Measurements from ENCODE around the gene HILPDA.

HILPDA gene

DNA sequence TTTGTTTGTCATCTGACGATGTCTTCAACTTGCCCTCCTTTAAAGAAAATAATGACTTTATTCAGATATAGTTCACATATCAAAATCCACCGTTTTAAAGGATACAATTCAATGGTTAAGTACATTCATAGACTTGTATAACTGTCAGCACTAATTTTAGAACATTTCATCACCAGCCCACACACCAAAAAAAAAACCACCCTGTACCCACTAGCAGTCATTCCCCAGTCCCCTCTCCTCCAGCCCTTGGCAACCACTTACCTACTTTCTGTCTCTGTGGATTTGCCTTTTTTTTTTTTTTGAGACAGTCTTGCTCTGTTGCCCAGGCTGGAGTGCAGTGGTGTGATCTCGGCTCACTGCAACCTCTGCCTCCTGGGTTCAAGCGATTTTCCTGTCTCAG, 5.3 kb upstream of the HILPDA start:
- TF ChIP-seq POLR2AphosphoS5 (IDR thresholded peaks at IDR 0.05; ENCODE audit: low read depth, low read length): no peak
- no peak for TF ChIP-seq REST (IDR thresholded peaks at IDR 0.05; ENCODE audit: insufficient read depth in 1 of 2, low read depth in 2 of 2, low read length in 2 of 2)
- TF ChIP-seq SIN3A (IDR thresholded peaks at IDR 0.05; ENCODE audit: borderline replicate concordance, insufficient read depth, low read length): no peak
- no peak for TF ChIP-seq FOXP2 (optimal IDR thresholded peaks at IDR 0.05; ENCODE audit: borderline replicate concordance, extremely low read depth, extremely low read length, insufficient read depth)

- TF ChIP-seq REST (IDR thresholded peaks at IDR 0.05; ENCODE audit: insufficient read depth in 1 of 2, low read depth in 2 of 2, low read length in 2 of 2) (no peak), POLR2AphosphoS5 (IDR thresholded peaks at IDR 0.05; ENCODE audit: low read depth, low read length) (no peak), FOXP2 (optimal IDR thresholded peaks at IDR 0.05; ENCODE audit: borderline replicate concordance, extremely low read depth, extremely low read length, insufficient read depth) (no peak), SIN3A (IDR thresholded peaks at IDR 0.05; ENCODE audit: borderline replicate concordance, insufficient read depth, low read length) (no peak), TAF1 (IDR thresholded peaks at IDR 0.05; ENCODE audit: borderline replicate concordance, insufficient read depth, low read length) (no peak)
Observed at GRCh38 chr7:128450913-128451312, 4.8 kb upstream of the HILPDA start.

GRCh38 chr7:128452552-128452951, 3.1 kb upstream of the HILPDA start:
- no peak for TF ChIP-seq POLR2AphosphoS5 (IDR thresholded peaks at IDR 0.05; ENCODE audit: low read depth, low read length)
- no peak for TF ChIP-seq SIN3A (IDR thresholded peaks at IDR 0.05; ENCODE audit: borderline replicate concordance, insufficient read depth, low read length)
- TF ChIP-seq TAF1 (IDR thresholded peaks at IDR 0.05; ENCODE audit: borderline replicate concordance, insufficient read depth, low read length): no peak
- no peak for TF ChIP-seq FOXP2 (optimal IDR thresholded peaks at IDR 0.05; ENCODE audit: borderline replicate concordance, extremely low read depth, extremely low read length, insufficient read depth)
- TF ChIP-seq REST (IDR thresholded peaks at IDR 0.05; ENCODE audit: insufficient read depth in 1 of 2, low read depth in 2 of 2, low read length in 2 of 2): no peak

DNA sequence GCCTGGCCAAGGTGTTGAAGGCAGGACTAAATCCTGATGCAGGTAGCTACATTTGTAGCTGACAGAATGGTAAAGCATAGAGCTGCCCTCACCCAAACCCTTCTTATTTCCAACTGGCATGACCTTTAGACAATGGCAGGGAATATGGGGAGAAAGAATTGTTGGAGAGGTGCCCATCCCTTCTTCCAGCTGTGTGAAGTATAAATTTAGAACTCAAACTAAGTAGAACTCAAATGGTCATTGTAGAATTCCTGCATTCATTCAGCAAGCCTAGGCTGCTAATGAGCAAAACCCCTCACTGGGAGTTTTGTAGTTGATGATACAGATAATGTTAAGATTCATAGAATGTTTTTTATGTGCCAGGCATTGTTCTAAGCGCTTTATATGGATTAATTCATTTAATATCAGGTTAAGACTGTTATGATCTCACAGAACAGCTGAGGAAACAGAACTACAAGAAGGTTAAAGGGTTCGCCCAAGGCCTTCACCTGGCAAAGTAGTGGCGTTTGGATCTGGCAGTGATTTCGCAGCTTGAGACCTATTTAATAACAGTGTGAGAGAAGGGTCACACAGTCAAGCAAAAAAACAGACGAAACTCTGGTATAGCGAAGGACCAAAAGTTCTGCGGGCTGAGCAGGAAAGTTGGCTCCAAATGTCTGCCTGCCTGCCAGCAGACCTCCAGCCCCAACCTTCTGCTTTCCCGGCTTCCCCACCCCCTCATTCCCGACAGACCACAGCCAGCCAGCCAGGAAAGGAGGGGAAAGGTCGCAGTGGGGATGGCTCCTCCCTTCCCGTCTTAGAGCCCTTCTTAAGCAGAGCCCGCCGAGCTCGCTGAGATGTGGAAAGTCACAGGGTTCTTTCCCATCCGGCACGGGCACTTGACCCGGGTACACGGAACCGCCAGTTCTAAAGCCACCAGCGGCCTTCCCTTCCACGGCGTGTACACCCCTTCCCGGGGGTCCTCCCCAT, 1.6 kb upstream of the HILPDA start:
- TF ChIP-seq POLR2AphosphoS5 (IDR thresholded peaks at IDR 0.05; ENCODE audit: low read depth, low read length) (no peak), FOXP2 (optimal IDR thresholded peaks at IDR 0.05; ENCODE audit: borderline replicate concordance, extremely low read depth, extremely low read length, insufficient read depth) (no peak)

GRCh38 chr7:128454808-128455542, 703 bp upstream of the HILPDA start:
- TF ChIP-seq FOXP2 (optimal IDR thresholded peaks at IDR 0.05; ENCODE audit: borderline replicate concordance, extremely low read depth, extremely low read length, insufficient read depth): no peak
- TF ChIP-seq TAF1 (IDR thresholded peaks at IDR 0.05; ENCODE audit: borderline replicate concordance, insufficient read depth, low read length): no peak
- TF ChIP-seq REST (IDR thresholded peaks at IDR 0.05; ENCODE audit: insufficient read depth in 1 of 2, low read depth in 2 of 2, low read length in 2 of 2): no peak
- TF ChIP-seq POLR2AphosphoS5 (IDR thresholded peaks at IDR 0.05; ENCODE audit: low read depth, low read length): no peak
